ENCODE results near the gene TMC6.

GRCh38 chr17:78107457-78107856 lies 21.1 kb downstream of the TMC6 start:
- TF ChIP-seq CTCF (IDR thresholded peaks at IDR 0.05) (no peak), POLR2A (IDR thresholded peaks at IDR 0.05) (no peak), POLR2AphosphoS5 (IDR thresholded peaks at IDR 0.05) (no peak)

Data from breast epithelium (tissue), 3 donors.